GM12864 (cell line): ENCODE data around the gene ARHGEF10L.

Source experiments
- DNase-seq: peaks from one replicate; pipeline ENCODE4 v3.0.0-alpha.2; 2011; ENCODE audit warnings: low read depth
- H3K4me3 ChIP-seq: 2 replicates; pipeline ENCODE4 v1.5.1; 2011; ENCODE audit warnings: mild to moderate bottlenecking, low read depth, low read length, control low read depth
- CTCF ChIP-seq: IDR thresholded peaks from 2 replicates; pipeline ENCODE4 v1.5.1; 2011; ENCODE audit warnings: low read depth, mild to moderate bottlenecking, moderate library complexity, low read length, control low read depth, inconsistent platforms; ENCODE audit errors: missing control alignments

ARHGEF10L gene

GRCh38 chr1:17598251-17598650, 58.8 kb downstream of the ARHGEF10L start:
- no peak overlapping the region for H3K4me3 ChIP-seq
- no peak for TF ChIP-seq CTCF
- DNase-seq = no peak

- no peak for TF ChIP-seq CTCF
- no peak for DNase-seq
- no peak overlapping the region for H3K4me3 ChIP-seq
Measured at GRCh38 chr1:17599291-17599953, 59.9 kb downstream of the ARHGEF10L start.

GRCh38 chr1:17599954-17600300, 60.4 kb downstream of the ARHGEF10L start:
- TF ChIP-seq CTCF = no peak
- no peak overlapping the region for H3K4me3 ChIP-seq
- DNase-seq = no peak

- DNase-seq = no peak
- TF ChIP-seq CTCF = no peak
- no peak overlapping the region for H3K4me3 ChIP-seq
Measured at GRCh38 chr1:17600321-17600720, 60.8 kb downstream of the ARHGEF10L start.

GRCh38 chr1:17601643-17602382, 62.3 kb downstream of the ARHGEF10L start:
- H3K4me3 ChIP-seq = no peak overlapping the region
- no peak for TF ChIP-seq CTCF
- DNase-seq = no peak

GRCh38 chr1:17603091-17603841, 63.8 kb downstream of the ARHGEF10L start:
- no peak for TF ChIP-seq CTCF
- no peak overlapping the region for H3K4me3 ChIP-seq
- no peak for DNase-seq
